ENCODE data around the gene GALNT17. TPM values are rescaled to one million over a fixed set of nuclear protein-coding genes. Genes with fewer than 3 reads are reported as not detected.

Gene GALNT17
- total RNA-seq, 5 donors from 2014 or later (not counting 1 experiment from before 2014, with no cell fraction given) = 0.09 to 0.20 TPM; not detected in 3

GRCh38 chr7:71130031-71130679 is 1.8 kb upstream of the GALNT17 start:
- Histone ChIP-seq H3K27ac (ENCODE audit: low read length) (no peak overlapping the region), H3K4me1 (ENCODE audit: control insufficient read depth in 1 of 2, extremely low read depth in 1 of 2, insufficient read depth in 2 of 2, low read length in 2 of 2) (no peaks in the 10 kb centered on the region), H3K4me3 (ENCODE audit: control insufficient read depth in 1 of 2, extremely low read depth in 1 of 2, low read length in 1 of 2) (no peak overlapping the region), H3K36me3 (ENCODE audit: control insufficient read depth in 2 of 2, extremely low read depth in 1 of 2, insufficient read depth in 1 of 2, low read length in 1 of 2) (no peaks in the 10 kb centered on the region), H3K27me3 (replicated peaks in 1 of 2; ENCODE audit: control insufficient read depth in 2 of 2, extremely low read depth in 1 of 2, insufficient read depth in 2 of 2, low read length in 1 of 2) (peaks cover 7 to 19% of the 10 kb centered on the region in 2 experiments), H3K9me3 (no peaks in the 10 kb centered on the region)
- 30% methylated on average over 3 of the region's 5 CpGs for WGBS (ENCODE audit: insufficient coverage)
- H3K27me3 Mint-ChIP-seq = peaks cover 22 to 28% of the 10 kb centered on the region in 2 donors
- ChIA-PET POLR2A (interaction anchor here in 1 of 2 donors (0.5 kb wide), 1 partner anchor 1350 kb away, joined by 3 read pairs; no protein-coding TSS in a partner anchor), CTCF (no interaction called here)
- H3K4me3 Mint-ChIP-seq = no peak overlapping the region
- peaks cover 0 to 4% (median 0%) of the 10 kb centered on the region in 3 donors for H3K4me1 Mint-ChIP-seq
- ATAC-seq (replicated peaks in 1 of 4) (no peak), DNase-seq (no peak)
- H3K36me3 Mint-ChIP-seq = no peaks in the 10 kb centered on the region
- peaks cover 0 to 9% (median 4%) of the 10 kb centered on the region in 3 donors for H3K9me3 Mint-ChIP-seq
- no peak overlapping the region for H3K27ac Mint-ChIP-seq

- ATAC-seq (replicated peaks in 1 of 4) (no peak), DNase-seq (no peak)
- ChIA-PET CTCF (no interaction called here), POLR2A (no interaction called here)
- Histone ChIP-seq H3K36me3 (ENCODE audit: control insufficient read depth in 2 of 2, extremely low read depth in 1 of 2, insufficient read depth in 1 of 2, low read length in 1 of 2) (no peaks in the 10 kb centered on the region), H3K4me1 (ENCODE audit: control insufficient read depth in 1 of 2, extremely low read depth in 1 of 2, insufficient read depth in 2 of 2, low read length in 2 of 2) (no peaks in the 10 kb centered on the region), H3K27ac (ENCODE audit: low read length) (no peak overlapping the region), H3K4me3 (ENCODE audit: control insufficient read depth in 1 of 2, extremely low read depth in 1 of 2, low read length in 1 of 2) (no peak overlapping the region), H3K27me3 (replicated peaks in 1 of 2; ENCODE audit: control insufficient read depth in 2 of 2, extremely low read depth in 1 of 2, insufficient read depth in 2 of 2, low read length in 1 of 2) (peaks cover 7 to 19% of the 10 kb centered on the region in 2 experiments), H3K9me3 (no peaks in the 10 kb centered on the region)
- H3K27ac Mint-ChIP-seq = no peak overlapping the region
- WGBS (ENCODE audit: insufficient coverage) = 4% methylated on average over 113 of the region's 113 CpGs
- H3K9me3 Mint-ChIP-seq = peaks cover 0 to 8% (median 7%) of the 10 kb centered on the region in 3 donors
- peaks cover 0 to 4% (median 0%) of the 10 kb centered on the region in 3 donors for H3K4me1 Mint-ChIP-seq
- H3K4me3 Mint-ChIP-seq = no peak overlapping the region
- peaks cover 22 to 28% of the 10 kb centered on the region in 2 donors for H3K27me3 Mint-ChIP-seq
- no peaks in the 10 kb centered on the region for H3K36me3 Mint-ChIP-seq
These were observed 453 bp upstream of the GALNT17 start for GRCh38 chr7:71131256-71132126.

- Histone ChIP-seq H3K27ac (ENCODE audit: low read length) (no peak overlapping the region), H3K36me3 (ENCODE audit: control insufficient read depth in 2 of 2, extremely low read depth in 1 of 2, insufficient read depth in 1 of 2, low read length in 1 of 2) (no peaks in the 10 kb centered on the region), H3K9me3 (no peaks in the 10 kb centered on the region), H3K4me1 (ENCODE audit: control insufficient read depth in 1 of 2, extremely low read depth in 1 of 2, insufficient read depth in 2 of 2, low read length in 2 of 2) (no peaks in the 10 kb centered on the region), H3K4me3 (ENCODE audit: control insufficient read depth in 1 of 2, extremely low read depth in 1 of 2, low read length in 1 of 2) (no peak overlapping the region), H3K27me3 (replicated peaks in 1 of 2; ENCODE audit: control insufficient read depth in 2 of 2, extremely low read depth in 1 of 2, insufficient read depth in 2 of 2, low read length in 1 of 2) (peaks cover 7 to 19% of the 10 kb centered on the region in 2 experiments)
- Mint-ChIP-seq H3K36me3 (no peaks in the 10 kb centered on the region), H3K4me3 (no peak overlapping the region), H3K4me1 (peaks cover 0 to 4% (median 0%) of the 10 kb centered on the region in 3 donors), H3K27me3 (peaks cover 22 to 28% of the 10 kb centered on the region in 2 donors), H3K9me3 (peaks cover 0 to 7% (median 4%) of the 10 kb centered on the region in 3 donors), H3K27ac (no peak overlapping the region)
- POLR2A ChIA-PET = no interaction called here
- DNase-seq = no peak
- whole genome bisulfite sequencing (ENCODE audit: insufficient coverage) = 11% methylated on average over 78 of the region's 88 CpGs
- no peak for ATAC-seq (replicated peaks in 1 of 4)
- CTCF ChIA-PET = no interaction called here
These were observed 660 bp downstream of the GALNT17 start for GRCh38 chr7:71132377-71133231.

- no peak overlapping the region for H3K4me3 Mint-ChIP-seq
- H3K4me1 Mint-ChIP-seq = peaks cover 0 to 4% (median 0%) of the 10 kb centered on the region in 3 donors
- Histone ChIP-seq H3K27me3 (replicated peaks in 1 of 2; ENCODE audit: control insufficient read depth in 2 of 2, extremely low read depth in 1 of 2, insufficient read depth in 2 of 2, low read length in 1 of 2) (peaks cover 7 to 19% of the 10 kb centered on the region in 2 experiments), H3K4me3 (ENCODE audit: control insufficient read depth in 1 of 2, extremely low read depth in 1 of 2, low read length in 1 of 2) (no peak overlapping the region), H3K27ac (ENCODE audit: low read length) (no peak overlapping the region), H3K9me3 (no peaks in the 10 kb centered on the region), H3K4me1 (ENCODE audit: control insufficient read depth in 1 of 2, extremely low read depth in 1 of 2, insufficient read depth in 2 of 2, low read length in 2 of 2) (no peaks in the 10 kb centered on the region), H3K36me3 (ENCODE audit: control insufficient read depth in 2 of 2, extremely low read depth in 1 of 2, insufficient read depth in 1 of 2, low read length in 1 of 2) (no peaks in the 10 kb centered on the region)
- H3K36me3 Mint-ChIP-seq = no peaks in the 10 kb centered on the region
- no peak overlapping the region for H3K27ac Mint-ChIP-seq
- ChIA-PET POLR2A (no interaction called here), CTCF (no interaction called here)
- DNase-seq = no peak
- WGBS (ENCODE audit: insufficient coverage) = 22% methylated on average over 17 of the region's 17 CpGs
- H3K9me3 Mint-ChIP-seq = peaks cover 0 to 7% (median 4%) of the 10 kb centered on the region in 3 donors
- no peak for ATAC-seq (replicated peaks in 1 of 4)
- H3K27me3 Mint-ChIP-seq = peaks cover 22 to 28% of the 10 kb centered on the region in 2 donors
These were observed 1.3 kb downstream of the GALNT17 start for GRCh38 chr7:71133232-71133622.

GRCh38 chr7:71133856-71134255 is 1.9 kb downstream of the GALNT17 start:
- H3K27me3 ChIP-seq (replicated peaks in 1 of 2; ENCODE audit: control insufficient read depth in 2 of 2, extremely low read depth in 1 of 2, insufficient read depth in 2 of 2, low read length in 1 of 2) = peaks cover 7 to 19% of the 10 kb centered on the region in 2 experiments
- H3K27ac Mint-ChIP-seq = no peak overlapping the region
- ATAC-seq (replicated peaks in 1 of 4) (no peak), DNase-seq (no peak)
- no peak overlapping the region for H3K27ac ChIP-seq (ENCODE audit: low read length)
- no peaks in the 10 kb centered on the region for H3K9me3 ChIP-seq
- H3K4me3 Mint-ChIP-seq = no peak overlapping the region
- peaks cover 0 to 7% (median 3%) of the 10 kb centered on the region in 3 donors for H3K9me3 Mint-ChIP-seq
- POLR2A ChIA-PET = no interaction called here
- peaks cover 0 to 4% (median 0%) of the 10 kb centered on the region in 3 donors for H3K4me1 Mint-ChIP-seq
- CTCF ChIA-PET = no interaction called here
- 90% methylated on average over 4 of the region's 11 CpGs for WGBS (ENCODE audit: insufficient coverage)
- no peak overlapping the region for H3K4me3 ChIP-seq (ENCODE audit: control insufficient read depth in 1 of 2, extremely low read depth in 1 of 2, low read length in 1 of 2)
- H3K36me3 Mint-ChIP-seq = no peaks in the 10 kb centered on the region
- no peaks in the 10 kb centered on the region for H3K4me1 ChIP-seq (ENCODE audit: control insufficient read depth in 1 of 2, extremely low read depth in 1 of 2, insufficient read depth in 2 of 2, low read length in 2 of 2)
- peaks cover 22 to 28% of the 10 kb centered on the region in 2 donors for H3K27me3 Mint-ChIP-seq
- no peaks in the 10 kb centered on the region for H3K36me3 ChIP-seq (ENCODE audit: control insufficient read depth in 2 of 2, extremely low read depth in 1 of 2, insufficient read depth in 1 of 2, low read length in 1 of 2)

- Histone ChIP-seq H3K27me3 (replicated peaks in 1 of 2; ENCODE audit: control insufficient read depth in 2 of 2, extremely low read depth in 1 of 2, insufficient read depth in 2 of 2, low read length in 1 of 2) (peaks cover 4 to 19% of the 10 kb centered on the region in 2 experiments), H3K27ac (ENCODE audit: low read length) (no peak overlapping the region), H3K36me3 (ENCODE audit: control insufficient read depth in 2 of 2, extremely low read depth in 1 of 2, insufficient read depth in 1 of 2, low read length in 1 of 2) (no peaks in the 10 kb centered on the region), H3K9me3 (no peaks in the 10 kb centered on the region), H3K4me1 (ENCODE audit: control insufficient read depth in 1 of 2, extremely low read depth in 1 of 2, insufficient read depth in 2 of 2, low read length in 2 of 2) (no peaks in the 10 kb centered on the region), H3K4me3 (ENCODE audit: control insufficient read depth in 1 of 2, extremely low read depth in 1 of 2, low read length in 1 of 2) (no peak overlapping the region)
- Mint-ChIP-seq H3K9me3 (peaks cover 0 to 13% (median 4%) of the 10 kb centered on the region in 3 donors), H3K4me1 (peaks cover 0 to 4% (median 0%) of the 10 kb centered on the region in 3 donors), H3K27me3 (peaks cover 17 to 22% of the 10 kb centered on the region in 2 donors), H3K27ac (no peak overlapping the region), H3K36me3 (no peaks in the 10 kb centered on the region), H3K4me3 (no peak overlapping the region)
- ATAC-seq (replicated peaks in 1 of 4) = no peak
- CTCF ChIA-PET = no interaction called here
- POLR2A ChIA-PET = interaction anchor here in 1 of 2 donors (0.6 kb wide), 1 partner anchor 100 kb away, joined by 3 read pairs; no protein-coding TSS in a partner anchor
- 83% methylated on average over 3 of the region's 4 CpGs for WGBS (ENCODE audit: insufficient coverage)
- DNase-seq = no peak
These were observed 3.2 kb downstream of the GALNT17 start for GRCh38 chr7:71135116-71135515.
